ENCODE results near the gene CYP26A1. TPM values are rescaled to one million over a fixed set of nuclear protein-coding genes. Genes with fewer than 3 reads are reported as not detected.

The CYP26A1 gene
- total RNA-seq, 1 donor from 2014 or later = 0.77 TPM

DNA sequence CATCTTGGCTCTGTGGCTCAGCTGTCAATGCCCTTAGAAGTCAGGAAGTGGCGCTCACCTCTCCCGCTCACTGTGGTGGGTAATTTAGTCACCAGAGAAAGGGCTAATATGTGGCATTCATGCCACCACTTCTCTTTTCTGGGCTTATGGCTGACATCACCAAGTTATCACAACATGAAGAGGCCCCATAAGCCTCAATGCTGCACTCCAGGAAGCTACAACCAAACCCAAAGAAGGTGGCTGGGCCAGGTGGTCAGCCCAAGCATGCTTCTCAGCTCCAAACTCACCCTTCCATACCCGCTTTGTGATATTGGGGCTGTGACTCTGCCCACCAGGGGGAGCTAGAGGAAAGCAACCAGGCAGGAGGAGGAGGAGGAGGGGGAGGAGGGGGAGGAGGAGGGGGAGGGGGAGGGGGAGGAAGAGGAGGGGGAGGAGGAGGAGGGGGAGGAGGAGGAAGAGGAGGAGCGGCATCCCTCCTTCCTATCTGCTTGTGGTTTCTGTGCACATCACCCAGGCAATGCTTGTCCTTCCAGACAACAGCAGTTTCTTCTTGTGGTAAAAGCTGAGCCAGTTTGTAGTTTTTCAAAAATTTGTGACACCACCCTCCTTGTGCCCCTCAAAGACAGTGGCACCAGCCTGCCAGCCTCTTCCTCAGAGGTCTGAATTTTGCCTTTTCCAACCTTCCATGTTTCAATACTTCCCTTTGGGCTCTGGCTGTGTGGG is 42.1 kb downstream of the CYP26A1 start:
- DNase-seq (ENCODE audit: low read depth in 2 of 2) = peak; percentile 49 to 67

- DNase-seq (ENCODE audit: low read depth in 2 of 2) = no peak
These were observed 47.6 kb downstream of the CYP26A1 start for GRCh38 chr10:93121311-93121710.

DNA sequence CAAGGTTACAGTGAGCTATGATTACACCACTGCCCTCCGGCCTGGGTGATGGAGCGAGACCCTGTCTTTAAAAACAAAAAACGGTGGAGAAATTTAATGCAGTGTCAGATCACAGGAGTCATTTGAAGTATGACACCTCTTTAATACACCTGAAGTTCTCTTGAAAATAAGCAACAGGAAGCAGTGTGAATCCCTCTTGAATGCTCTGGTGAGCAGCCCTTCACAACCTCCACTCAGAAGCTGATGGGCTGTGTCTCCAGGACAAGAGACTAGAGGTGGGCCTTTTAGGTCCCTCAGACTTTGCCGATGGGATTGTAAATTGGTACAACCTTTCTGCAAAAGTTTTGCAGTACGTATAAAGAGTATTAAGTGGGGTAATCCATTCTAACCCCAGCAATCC is 50.1 kb downstream of the CYP26A1 start:
- no peak for DNase-seq (ENCODE audit: low read depth in 2 of 2)

DNA sequence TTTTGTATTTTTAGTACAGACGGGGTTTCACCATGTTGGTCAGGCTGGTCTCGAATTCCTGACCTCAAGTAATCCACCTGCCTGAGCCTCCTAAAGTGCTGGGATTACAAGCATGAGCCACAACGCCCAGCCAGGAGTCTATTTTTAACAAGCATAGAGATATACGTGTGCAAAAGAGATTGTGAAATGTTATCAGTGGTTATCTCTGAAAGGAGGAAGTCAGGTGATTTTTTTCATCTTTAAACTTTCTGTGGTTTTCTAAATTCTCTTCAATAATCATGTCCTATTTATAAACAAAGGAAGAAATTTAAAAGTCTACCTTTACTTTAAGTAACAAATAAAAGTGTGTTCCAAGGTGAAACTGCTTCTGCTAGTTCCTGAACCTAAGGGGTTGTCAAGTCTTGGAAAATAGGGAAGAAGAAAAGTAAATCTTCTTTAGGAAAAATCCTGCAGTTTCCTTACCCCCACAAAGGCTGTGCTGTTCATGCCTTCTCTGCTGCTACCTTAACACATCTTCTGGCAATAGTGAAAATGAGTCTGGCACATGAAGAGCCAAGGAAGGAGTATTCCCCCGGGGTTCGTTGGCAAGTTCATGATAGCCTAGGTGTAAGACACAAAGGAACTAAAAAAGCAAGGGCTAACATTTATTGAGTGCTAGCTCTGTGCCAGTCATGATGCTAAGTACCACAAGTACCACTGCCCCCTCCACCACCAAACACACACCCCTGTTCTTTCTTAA is 51.1 kb downstream of the CYP26A1 start:
- no peak for DNase-seq (ENCODE audit: low read depth in 2 of 2)

DNA sequence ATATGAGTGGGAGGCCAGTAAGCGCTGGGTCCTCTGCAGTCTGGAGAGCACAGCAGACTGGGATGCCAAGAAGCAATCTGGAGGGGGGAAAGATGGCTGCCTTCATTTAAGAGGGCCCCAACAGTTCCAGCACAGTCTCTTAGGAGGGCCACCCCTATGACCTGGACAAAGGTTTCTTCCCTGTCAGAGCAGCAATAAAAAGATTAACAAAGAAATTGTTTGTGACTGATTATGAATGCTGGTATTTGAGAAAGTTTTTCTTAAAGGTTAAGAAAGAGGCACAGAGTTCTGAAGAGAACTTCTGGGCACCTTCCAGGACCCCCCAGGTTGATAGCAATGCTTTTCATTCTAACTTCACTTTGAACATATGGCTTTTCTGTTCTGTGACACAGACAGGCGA is 52.3 kb downstream of the CYP26A1 start:
- no peak for DNase-seq (ENCODE audit: low read depth in 2 of 2)

GRCh38 chr10:93126483-93127052 is 52.9 kb downstream of the CYP26A1 start:
- peak in 1 of 2 donors; percentile 9 for DNase-seq (ENCODE audit: low read depth in 2 of 2)

Other genes with a start within 250 kb of the CYP26A1 start
- gene EXOC6, start 225.4 kb upstream of the CYP26A1 start, total RNA-seq = 292 and 311 TPM in 2 replicates
- gene CYP26C1, start 13.1 kb upstream of the CYP26A1 start, total RNA-seq = 0.77 and 1.5 TPM in 2 replicates

Data from dermis microvascular lymphatic vessel endothelial cell (primary cell).